Liver (tissue), 9 donors: Measurements from ENCODE around the gene NDRG4. TPM values are rescaled to one million over a fixed set of nuclear protein-coding genes. Genes with fewer than 3 reads are reported as not detected.

Experiments used
- DNase-seq: peaks from one replicate; pipeline ENCODE4 v3.0.0-alpha.2; 2017; ENCODE audit warnings: low spot score
- H3K27ac ChIP-seq, 2 donors: one replicate each; pipeline ENCODE4 v1.7.0; 2013; ENCODE audit warnings: inconsistent platforms in 2 of 2, low read length in 2 of 2, control low read depth in 1 of 2, low read depth in 1 of 2, mild to moderate bottlenecking in 1 of 2
- H3K27me3 ChIP-seq, 4 donors: one replicate each; pipeline versions ENCODE4 v1.6.1 to v1.7.0; 2013; ENCODE audit warnings: low read length in 3 of 4, inconsistent platforms in 1 of 4, mild to moderate bottlenecking in 1 of 4, moderate library complexity in 1 of 4; ENCODE audit not compliant: control insufficient read depth in 4 of 4, insufficient read depth in 4 of 4
- H3K36me3 ChIP-seq, 4 donors: one replicate each; pipeline versions ENCODE4 v1.6.1 to v1.7.0; 2013; ENCODE audit warnings: low read length in 3 of 4, mild to moderate bottlenecking in 3 of 4, low read depth in 1 of 4, moderate library complexity in 1 of 4; ENCODE audit not compliant: control insufficient read depth in 4 of 4, insufficient read depth in 3 of 4
- H3K4me1 ChIP-seq, 4 donors: one replicate each; pipeline versions ENCODE4 v1.6.1 to v1.7.0; 2013; ENCODE audit warnings: low read length in 3 of 4, mild to moderate bottlenecking in 3 of 4, moderate library complexity in 1 of 4; ENCODE audit not compliant: control insufficient read depth in 4 of 4, insufficient read depth in 4 of 4
- H3K4me3 ChIP-seq, 3 donors: one replicate each; pipeline versions ENCODE4 v1.6.1 to v1.7.0; 2013; ENCODE audit warnings: low read length in 3 of 3, control low read depth in 1 of 3, low read depth in 1 of 3, mild to moderate bottlenecking in 1 of 3
- H3K9ac ChIP-seq, 2 donors: one replicate each; pipeline ENCODE4 v1.7.0; 2013; ENCODE audit warnings: low read length in 2 of 2, mild to moderate bottlenecking in 2 of 2, moderate library complexity in 2 of 2, control low read depth in 1 of 2, low read depth in 1 of 2
- H3K9me3 ChIP-seq, 4 donors: one replicate each; pipeline versions ENCODE4 v1.6.1 to v1.7.0; 2013; ENCODE audit warnings: low read length in 3 of 4; ENCODE audit not compliant: control insufficient read depth in 4 of 4
- EGR1 ChIP-seq, 2 donors: IDR thresholded peaks; 2 replicates each; pipeline ENCODE4 v1.6.1; 2016 to 2018; ENCODE audit warnings: antibody characterized with exemption in 2 of 2, low read depth in 2 of 2
- FOXA1 ChIP-seq: IDR thresholded peaks from 2 replicates; pipeline ENCODE4 v1.6.1; 2016; ENCODE audit warnings: antibody characterized with exemption
- FOXA2 ChIP-seq: IDR thresholded peaks from 2 replicates; pipeline ENCODE4 v1.6.1; 2016; ENCODE audit warnings: antibody characterized with exemption
- GABPA ChIP-seq, 2 donors: IDR thresholded peaks in 1 of 2; conservative IDR thresholded peaks in 1 of 2; 2 replicates each; pipeline ENCODE4 v1.6.1; 2016; ENCODE audit warnings: antibody characterized with exemption in 2 of 2, mild to moderate bottlenecking in 1 of 2, moderate library complexity in 1 of 2
- HNF4A ChIP-seq, 2 donors: conservative IDR thresholded peaks; 2 replicates each; pipeline ENCODE4 v1.6.1; 2016; ENCODE audit warnings: antibody characterized with exemption in 2 of 2, mild to moderate bottlenecking in 2 of 2
- HNF4G ChIP-seq: IDR thresholded peaks from 2 replicates; pipeline ENCODE4 v1.6.1; 2016; ENCODE audit warnings: antibody characterized with exemption
- JUND ChIP-seq, 2 donors: IDR thresholded peaks; 2 replicates each; pipeline ENCODE4 v1.6.1; 2016; ENCODE audit warnings: antibody characterized with exemption in 2 of 2
- NR2F2 ChIP-seq: IDR thresholded peaks from 2 replicates; pipeline ENCODE4 v1.6.1; 2016; ENCODE audit warnings: antibody characterized with exemption
- RAD21 ChIP-seq, 2 donors: IDR thresholded peaks; 2 replicates each; pipeline ENCODE4 v1.6.1; 2016; ENCODE audit warnings: antibody characterized with exemption in 2 of 2, mild to moderate bottlenecking in 2 of 2
- RXRA ChIP-seq, 2 donors: IDR thresholded peaks; 2 replicates each; pipeline ENCODE4 v1.6.1; 2017 to 2018; ENCODE audit warnings: antibody characterized with exemption in 2 of 2, mild to moderate bottlenecking in 1 of 2
- SP1 ChIP-seq: IDR thresholded peaks from 2 replicates; pipeline ENCODE4 v1.6.1; 2018; ENCODE audit warnings: antibody characterized with exemption, mild to moderate bottlenecking
- TAF1 ChIP-seq: conservative IDR thresholded peaks from 2 replicates; pipeline ENCODE4 v1.6.1; 2016; ENCODE audit warnings: antibody characterized with exemption, mild to moderate bottlenecking
- YY1 ChIP-seq: IDR thresholded peaks from 2 replicates; pipeline ENCODE4 v1.6.1; 2016; ENCODE audit warnings: antibody characterized with exemption, mild to moderate bottlenecking
- WGBS: extraction: QIAGEN DNeasy Blood & Tissue Kit; methylation state at CpG from one replicate; pipeline ENCODE4 v1.1.7; 2013; 5-methylcytosine and 5-hydroxymethylcytosine counted together
- polyA plus RNA-seq, 2 donors: library from polyadenylated mRNA; stranded (reverse) in 1 of 2; unstranded in 1 of 2; fragments of 200-250 nt in 1 of 2; fragments of >200 nt in 1 of 2; fragmentation: Nextera tagmentation in 1 of 2; extraction: Ambion mirVana in 1 of 2; gene quantifications; one replicate each; pipeline versions ENCODE4 v1.2.1 to v1.2.3, GENCODE V29; 2013 to 2015
- total RNA-seq, 2 donors: library from RNA; depleted of rRNA; stranded (reverse); fragments of >200 nt; gene quantifications; one replicate each; pipeline ENCODE4 v1.2.3, GENCODE V29; 2014
- TF ChIP-seq, protein P1 (sequence below): fragments of 150-350 bp; IDR thresholded peaks from 2 replicates; pipeline ENCODE4 v1.5.1; 2017; ENCODE audit warnings: improper control_type of control experiment, low read depth, low read length; ENCODE audit not compliant: missing input control
- TF ChIP-seq, protein P2 (sequence below): IDR thresholded peaks from 2 replicates; pipeline ENCODE4 v1.6.1; 2016; ENCODE audit warnings: antibody characterized with exemption
- TF ChIP-seq, protein P3 (sequence below): IDR thresholded peaks from 2 replicates; pipeline ENCODE4 v1.6.1; 2016; ENCODE audit warnings: antibody characterized with exemption, mild to moderate bottlenecking
- TF ChIP-seq, protein P4 (sequence below): IDR thresholded peaks from 2 replicates; pipeline ENCODE4 v1.6.1; 2016; ENCODE audit warnings: antibody characterized with exemption
- TF ChIP-seq, protein P5 (sequence below): IDR thresholded peaks from 2 replicates; pipeline ENCODE4 v1.6.1; 2016; ENCODE audit warnings: antibody characterized with exemption
- donor health status: healthy.
- donor health status: healthy.
- donor health status: healthy.
- donor health status: healthy.
- donor health status: healthy.

The NDRG4 gene
- total and polyA plus RNA-seq, 4 donors = 0.40 to 1.1 (median 0.86) TPM

DNA sequence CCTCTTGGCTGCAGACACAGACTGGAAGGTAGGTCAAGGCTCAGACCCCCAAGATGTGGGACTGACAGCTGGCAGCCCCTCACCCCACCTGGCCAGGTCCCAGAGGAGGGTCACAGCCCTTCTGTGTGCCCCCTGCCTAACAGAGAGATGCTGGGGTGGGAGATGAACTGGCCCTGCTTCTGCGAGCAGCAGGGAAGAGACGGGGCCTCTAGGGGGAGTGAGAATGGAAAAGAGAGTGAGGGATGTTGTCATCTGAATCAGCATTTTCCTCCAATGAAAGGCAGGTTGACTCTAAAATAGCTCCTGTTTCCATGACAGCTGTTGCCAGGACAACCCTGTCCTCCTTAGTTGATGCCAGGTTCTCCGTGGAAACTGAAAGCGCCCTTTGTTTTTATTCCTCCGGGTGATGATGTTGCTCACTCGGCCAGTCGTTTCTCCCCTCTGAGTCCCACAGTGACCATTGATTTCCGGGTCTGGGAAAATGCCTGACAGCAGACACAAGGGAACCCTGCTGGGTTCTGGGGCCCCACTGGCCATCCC lies 4.9 kb upstream of the NDRG4 start:
- TF ChIP-seq, protein P1, sequence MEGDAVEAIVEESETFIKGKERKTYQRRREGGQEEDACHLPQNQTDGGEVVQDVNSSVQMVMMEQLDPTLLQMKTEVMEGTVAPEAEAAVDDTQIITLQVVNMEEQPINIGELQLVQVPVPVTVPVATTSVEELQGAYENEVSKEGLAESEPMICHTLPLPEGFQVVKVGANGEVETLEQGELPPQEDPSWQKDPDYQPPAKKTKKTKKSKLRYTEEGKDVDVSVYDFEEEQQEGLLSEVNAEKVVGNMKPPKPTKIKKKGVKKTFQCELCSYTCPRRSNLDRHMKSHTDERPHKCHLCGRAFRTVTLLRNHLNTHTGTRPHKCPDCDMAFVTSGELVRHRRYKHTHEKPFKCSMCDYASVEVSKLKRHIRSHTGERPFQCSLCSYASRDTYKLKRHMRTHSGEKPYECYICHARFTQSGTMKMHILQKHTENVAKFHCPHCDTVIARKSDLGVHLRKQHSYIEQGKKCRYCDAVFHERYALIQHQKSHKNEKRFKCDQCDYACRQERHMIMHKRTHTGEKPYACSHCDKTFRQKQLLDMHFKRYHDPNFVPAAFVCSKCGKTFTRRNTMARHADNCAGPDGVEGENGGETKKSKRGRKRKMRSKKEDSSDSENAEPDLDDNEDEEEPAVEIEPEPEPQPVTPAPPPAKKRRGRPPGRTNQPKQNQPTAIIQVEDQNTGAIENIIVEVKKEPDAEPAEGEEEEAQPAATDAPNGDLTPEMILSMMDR = peak; percentile 39
- TF ChIP-seq, protein P2, sequence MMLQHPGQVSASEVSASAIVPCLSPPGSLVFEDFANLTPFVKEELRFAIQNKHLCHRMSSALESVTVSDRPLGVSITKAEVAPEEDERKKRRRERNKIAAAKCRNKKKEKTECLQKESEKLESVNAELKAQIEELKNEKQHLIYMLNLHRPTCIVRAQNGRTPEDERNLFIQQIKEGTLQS = no peak
- peak in 1 of 2 donors; percentile 46 for TF ChIP-seq RAD21 (IDR thresholded peaks at IDR 0.05)
- Histone ChIP-seq H3K36me3 (no peaks in the 10 kb centered on the region), H3K4me1 (no peaks in the 10 kb centered on the region), H3K9me3 (no peaks in the 10 kb centered on the region), H3K9ac (no peak overlapping the region), H3K27ac (no peak overlapping the region), H3K4me3 (no peak overlapping the region), H3K27me3 (no peaks in the 10 kb centered on the region)
- DNase-seq = peak; percentile 63
- WGBS = 6% methylated on average over 8 of the region's 8 CpGs

DNA sequence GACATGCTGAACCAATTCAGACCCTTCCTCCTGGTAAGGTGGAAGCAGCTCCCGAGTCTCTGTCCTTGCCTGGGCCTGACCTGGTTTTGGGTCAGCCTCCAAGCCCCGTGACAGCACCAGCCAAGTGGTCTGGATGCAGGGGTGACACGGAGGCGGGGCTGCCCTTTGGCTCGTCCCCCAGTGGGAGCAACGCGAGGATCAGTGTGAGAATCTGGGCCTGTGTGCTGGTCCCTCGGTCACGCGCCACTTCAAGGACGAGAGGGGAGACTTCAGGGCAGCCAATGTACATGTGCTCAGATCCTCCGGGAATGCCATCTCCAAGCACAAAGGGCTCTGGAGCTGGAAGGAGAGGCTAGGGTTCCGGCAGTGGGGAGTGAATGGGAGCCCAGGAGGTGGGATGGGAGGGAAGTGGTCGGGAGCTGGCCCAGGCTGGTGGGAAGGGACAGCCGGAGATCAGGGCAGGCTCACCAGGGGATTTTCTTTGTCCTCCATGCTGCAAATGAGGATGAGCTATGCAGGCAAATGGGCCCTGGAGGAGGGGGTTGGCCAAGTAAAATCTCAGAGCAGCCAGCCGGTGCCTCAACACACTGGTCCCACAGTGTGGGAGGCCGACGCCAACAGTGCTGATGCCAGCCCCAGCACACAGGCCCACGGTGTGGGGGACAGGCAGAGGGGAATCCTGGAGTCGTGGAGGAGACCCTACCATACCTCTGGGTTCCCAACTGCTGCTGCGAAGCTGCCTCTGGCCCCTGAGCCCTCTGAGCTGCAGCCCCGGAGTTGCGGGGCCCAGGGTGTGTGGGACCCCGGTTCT lies 4.2 kb upstream of the NDRG4 start:
- Histone ChIP-seq H3K27me3 (peaks cover 0 to 3% (median 0%) of the 10 kb centered on the region in 4 donors), H3K4me3 (no peak overlapping the region), H3K9me3 (no peaks in the 10 kb centered on the region), H3K27ac (no peak overlapping the region), H3K36me3 (no peaks in the 10 kb centered on the region), H3K9ac (no peak overlapping the region), H3K4me1 (no peaks in the 10 kb centered on the region)
- 71% methylated on average over 24 of the region's 24 CpGs for WGBS
- no peak for DNase-seq
- TF ChIP-seq HNF4A (conservative IDR thresholded peaks at IDR 0.05) (no peak), RAD21 (IDR thresholded peaks at IDR 0.05) (no peak), EGR1 (IDR thresholded peaks at IDR 0.05; ENCODE audit: low read depth in 2 of 2) (no peak), RXRA (IDR thresholded peaks at IDR 0.05) (no peak), TAF1 (no peak), YY1 (no peak), SP1 (no peak), FOXA1 (no peak), FOXA2 (no peak), NR2F2 (no peak), HNF4G (no peak), JUND (IDR thresholded peaks at IDR 0.05) (no peak), GABPA (IDR thresholded peaks at IDR 0.05 in 1 of 2, conservative IDR thresholded peaks at IDR 0.05 in 1 of 2) (no peak)
- TF ChIP-seq, protein P2 = no peak
- TF ChIP-seq, protein P3, sequence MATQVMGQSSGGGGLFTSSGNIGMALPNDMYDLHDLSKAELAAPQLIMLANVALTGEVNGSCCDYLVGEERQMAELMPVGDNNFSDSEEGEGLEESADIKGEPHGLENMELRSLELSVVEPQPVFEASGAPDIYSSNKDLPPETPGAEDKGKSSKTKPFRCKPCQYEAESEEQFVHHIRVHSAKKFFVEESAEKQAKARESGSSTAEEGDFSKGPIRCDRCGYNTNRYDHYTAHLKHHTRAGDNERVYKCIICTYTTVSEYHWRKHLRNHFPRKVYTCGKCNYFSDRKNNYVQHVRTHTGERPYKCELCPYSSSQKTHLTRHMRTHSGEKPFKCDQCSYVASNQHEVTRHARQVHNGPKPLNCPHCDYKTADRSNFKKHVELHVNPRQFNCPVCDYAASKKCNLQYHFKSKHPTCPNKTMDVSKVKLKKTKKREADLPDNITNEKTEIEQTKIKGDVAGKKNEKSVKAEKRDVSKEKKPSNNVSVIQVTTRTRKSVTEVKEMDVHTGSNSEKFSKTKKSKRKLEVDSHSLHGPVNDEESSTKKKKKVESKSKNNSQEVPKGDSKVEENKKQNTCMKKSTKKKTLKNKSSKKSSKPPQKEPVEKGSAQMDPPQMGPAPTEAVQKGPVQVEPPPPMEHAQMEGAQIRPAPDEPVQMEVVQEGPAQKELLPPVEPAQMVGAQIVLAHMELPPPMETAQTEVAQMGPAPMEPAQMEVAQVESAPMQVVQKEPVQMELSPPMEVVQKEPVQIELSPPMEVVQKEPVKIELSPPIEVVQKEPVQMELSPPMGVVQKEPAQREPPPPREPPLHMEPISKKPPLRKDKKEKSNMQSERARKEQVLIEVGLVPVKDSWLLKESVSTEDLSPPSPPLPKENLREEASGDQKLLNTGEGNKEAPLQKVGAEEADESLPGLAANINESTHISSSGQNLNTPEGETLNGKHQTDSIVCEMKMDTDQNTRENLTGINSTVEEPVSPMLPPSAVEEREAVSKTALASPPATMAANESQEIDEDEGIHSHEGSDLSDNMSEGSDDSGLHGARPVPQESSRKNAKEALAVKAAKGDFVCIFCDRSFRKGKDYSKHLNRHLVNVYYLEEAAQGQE = no peak
- TF ChIP-seq, protein P1 = no peak
- TF ChIP-seq, protein P4, sequence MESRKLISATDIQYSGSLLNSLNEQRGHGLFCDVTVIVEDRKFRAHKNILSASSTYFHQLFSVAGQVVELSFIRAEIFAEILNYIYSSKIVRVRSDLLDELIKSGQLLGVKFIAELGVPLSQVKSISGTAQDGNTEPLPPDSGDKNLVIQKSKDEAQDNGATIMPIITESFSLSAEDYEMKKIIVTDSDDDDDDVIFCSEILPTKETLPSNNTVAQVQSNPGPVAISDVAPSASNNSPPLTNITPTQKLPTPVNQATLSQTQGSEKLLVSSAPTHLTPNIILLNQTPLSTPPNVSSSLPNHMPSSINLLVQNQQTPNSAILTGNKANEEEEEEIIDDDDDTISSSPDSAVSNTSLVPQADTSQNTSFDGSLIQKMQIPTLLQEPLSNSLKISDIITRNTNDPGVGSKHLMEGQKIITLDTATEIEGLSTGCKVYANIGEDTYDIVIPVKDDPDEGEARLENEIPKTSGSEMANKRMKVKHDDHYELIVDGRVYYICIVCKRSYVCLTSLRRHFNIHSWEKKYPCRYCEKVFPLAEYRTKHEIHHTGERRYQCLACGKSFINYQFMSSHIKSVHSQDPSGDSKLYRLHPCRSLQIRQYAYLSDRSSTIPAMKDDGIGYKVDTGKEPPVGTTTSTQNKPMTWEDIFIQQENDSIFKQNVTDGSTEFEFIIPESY = no peak
- TF ChIP-seq, protein P5, sequence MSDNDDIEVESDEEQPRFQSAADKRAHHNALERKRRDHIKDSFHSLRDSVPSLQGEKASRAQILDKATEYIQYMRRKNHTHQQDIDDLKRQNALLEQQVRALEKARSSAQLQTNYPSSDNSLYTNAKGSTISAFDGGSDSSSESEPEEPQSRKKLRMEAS = no peak
